Hypothalamus (tissue), 51 donors: ENCODE measurements around the gene CSF1R.

Experiments
- DNase-seq, 51 donors: peaks; one replicate each; lab custom pipeline; 2025; lab: John Stamatoyannopoulos, UW

The CSF1R gene

DNA sequence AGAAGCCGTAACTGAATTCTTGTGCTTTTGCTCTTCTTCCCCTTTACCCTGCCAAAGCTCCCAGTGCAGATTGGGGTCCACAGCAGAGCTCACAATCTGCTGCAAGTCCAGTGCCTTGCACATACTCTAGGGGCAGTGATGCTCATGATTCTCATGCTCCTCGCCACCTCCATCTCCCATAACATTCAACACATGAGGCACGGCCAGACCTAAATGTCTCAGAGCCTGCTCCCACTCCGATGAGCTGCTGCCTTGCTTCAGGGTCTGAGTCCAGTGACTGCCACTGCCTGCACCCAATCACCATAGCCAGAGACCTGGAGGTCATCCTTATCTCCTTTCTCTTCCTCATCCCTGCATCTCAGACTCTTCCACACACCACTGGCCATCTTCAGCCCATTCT is 10.5 kb downstream of the CSF1R start:
- DNase-seq = no peak

DNA sequence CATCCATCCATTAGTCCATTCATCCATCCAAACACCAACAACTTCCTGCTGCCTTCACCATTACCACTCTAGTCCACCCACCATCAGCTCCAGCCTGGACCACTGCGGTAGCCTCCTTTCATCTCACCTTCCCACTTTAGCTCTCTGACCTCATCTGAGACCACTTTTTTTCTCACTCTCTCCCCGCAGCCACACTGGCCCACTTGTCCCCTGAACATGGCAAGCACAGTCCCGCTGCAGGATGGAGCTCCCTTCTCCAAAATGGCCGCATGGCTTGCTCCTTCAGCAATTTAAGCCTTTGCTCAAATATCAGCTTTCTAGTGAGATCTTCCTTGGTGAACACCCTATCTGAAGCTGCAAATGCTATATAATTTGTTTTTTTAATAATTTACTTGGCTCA is 11.1 kb downstream of the CSF1R start:
- no peak for DNase-seq

DNA sequence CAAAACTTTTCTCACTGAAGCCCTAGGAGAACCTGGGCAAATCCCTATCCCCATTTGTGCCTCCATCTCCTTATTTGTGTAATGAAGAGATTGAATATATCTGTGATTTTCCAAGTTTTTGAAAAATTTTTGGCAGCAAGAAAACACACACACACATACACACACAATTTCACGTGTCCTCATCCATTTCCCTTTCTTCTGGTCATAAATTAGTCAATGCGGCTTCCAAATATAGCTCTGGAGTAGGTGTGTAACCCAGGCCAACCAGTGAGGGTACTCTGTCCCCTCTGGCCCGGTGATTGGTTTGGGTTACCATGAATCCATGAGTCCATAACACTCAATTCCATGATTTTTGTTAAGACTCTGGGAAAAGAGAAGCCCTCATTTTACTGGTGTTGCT is 12.7 kb downstream of the CSF1R start:
- no peak for DNase-seq

DNA sequence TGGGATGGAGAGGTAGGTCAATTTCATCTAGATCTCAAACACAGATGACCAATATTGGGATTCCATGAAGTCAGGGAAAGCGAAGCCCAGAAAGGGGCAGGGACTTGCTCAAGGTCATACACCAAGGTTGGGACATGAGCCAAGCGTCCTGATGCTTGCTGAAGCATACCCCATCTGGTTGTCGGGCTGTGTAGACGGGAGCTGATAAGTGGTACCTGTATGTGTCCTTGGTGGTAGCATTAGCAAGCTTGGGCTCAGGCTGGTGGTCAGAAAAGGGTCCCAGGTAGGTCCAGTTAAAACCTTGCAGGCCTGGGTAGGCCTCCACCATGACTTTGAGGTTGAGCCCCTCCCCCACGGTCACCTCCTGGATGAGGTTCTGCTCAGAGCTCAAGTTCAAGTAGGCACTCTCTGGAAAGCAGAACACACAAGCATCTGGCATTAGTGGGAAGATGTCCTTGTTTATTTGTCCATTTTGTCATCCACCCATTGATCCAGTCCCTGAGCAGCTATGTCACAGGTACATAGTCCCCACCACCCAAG is 13.2 kb downstream of the CSF1R start:
- DNase-seq = no peak

DNA sequence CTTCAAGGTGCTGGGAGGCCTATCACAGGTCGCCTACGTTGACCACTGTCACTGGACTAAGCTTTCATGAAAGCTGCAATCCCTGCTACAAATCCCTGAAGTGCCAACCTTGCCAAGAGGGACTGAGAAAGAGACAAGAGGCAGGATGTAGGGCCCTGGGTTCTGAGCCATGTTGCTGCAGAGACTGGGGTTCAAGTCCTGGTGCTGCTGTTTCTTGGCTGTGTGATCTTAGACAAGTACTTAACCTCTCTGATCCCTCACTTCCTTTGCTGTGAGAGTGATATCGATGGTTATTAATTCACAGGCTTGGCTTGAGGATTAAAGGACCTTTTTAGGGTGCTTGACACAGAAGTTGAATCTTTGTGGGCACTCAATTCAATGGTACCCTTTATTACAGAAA is 15.5 kb downstream of the CSF1R start:
- no peak for DNase-seq

DNA sequence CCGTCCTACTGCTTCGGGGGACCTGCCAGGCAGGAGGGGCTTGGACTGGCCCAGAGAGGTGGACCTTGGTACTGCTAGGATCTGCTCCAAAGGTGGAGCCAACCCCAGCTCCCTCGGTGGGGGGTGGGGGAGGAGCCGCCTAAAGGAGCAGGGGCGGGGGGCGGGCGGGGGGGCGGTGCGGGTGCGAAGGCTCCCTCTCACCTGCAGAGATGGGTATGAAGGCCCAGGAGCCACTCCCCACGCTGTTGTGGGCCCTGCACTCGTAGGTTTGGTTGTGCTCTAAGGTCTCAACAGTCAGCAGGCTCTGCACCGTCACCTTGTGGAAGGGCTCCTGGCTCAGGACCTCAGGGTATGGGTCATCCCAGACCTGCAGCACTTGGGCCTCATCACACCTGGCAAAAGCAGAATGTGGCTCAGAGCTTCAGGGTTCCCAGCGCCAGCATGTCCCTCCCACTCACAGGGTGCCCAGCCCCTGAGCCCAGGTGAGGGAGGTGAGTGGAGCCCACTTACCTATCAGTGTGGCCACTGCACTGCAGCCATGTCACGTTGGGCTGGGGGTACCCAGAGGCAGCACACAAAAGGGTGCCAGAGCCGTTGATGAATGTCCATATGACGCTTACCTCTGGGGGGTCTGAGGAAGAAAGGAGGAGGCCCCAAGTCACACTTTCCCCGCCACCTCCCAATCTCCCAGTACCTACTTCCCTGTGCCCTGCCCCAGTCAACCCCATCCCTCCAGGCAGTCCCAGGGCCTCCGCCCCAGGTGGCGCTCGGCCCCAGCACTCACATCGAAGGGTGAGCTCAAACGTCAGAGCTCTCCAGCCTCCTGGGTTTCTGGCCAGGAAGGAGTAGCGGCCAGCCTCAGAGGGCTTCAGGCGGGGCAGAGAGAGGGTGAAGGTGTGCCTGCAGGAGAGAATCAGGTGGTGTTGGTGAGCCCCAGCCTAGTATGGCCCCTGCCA is 16.4 kb downstream of the CSF1R start:
- DNase-seq = no peak

DNA sequence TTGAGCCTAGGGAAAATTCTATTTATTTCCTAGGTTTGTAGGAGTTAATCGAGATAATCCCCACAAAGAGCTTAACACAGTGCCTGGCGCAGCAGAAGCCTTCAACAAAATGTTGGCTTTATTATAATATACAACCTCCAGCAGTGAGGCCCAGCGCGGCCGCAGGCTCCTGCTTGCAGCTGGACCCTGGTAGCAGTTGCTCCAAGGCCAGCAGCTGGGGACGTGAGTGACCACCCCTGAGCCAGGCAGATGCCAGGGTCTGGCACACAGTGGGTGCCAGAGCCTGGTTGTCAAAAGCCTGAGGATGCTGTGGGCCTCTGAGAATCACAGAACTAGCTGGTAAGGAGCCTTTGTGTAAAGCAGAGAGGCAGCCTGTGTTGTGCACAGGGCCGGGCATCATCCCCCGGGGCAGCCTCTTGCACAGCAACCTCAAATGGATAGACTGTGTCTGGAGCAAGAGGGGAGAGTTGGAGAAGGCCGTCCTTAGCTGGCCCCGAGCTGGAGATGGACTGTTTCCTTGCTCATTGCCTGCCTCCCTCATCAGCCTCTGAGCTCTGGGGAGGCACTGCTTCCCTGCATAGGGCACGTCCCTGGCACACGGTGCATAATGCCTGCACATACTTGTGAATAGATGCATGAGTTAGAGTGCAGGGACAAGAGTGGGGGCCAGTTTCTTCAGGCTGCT is 17.3 kb downstream of the CSF1R start:
- no peak for DNase-seq

DNA sequence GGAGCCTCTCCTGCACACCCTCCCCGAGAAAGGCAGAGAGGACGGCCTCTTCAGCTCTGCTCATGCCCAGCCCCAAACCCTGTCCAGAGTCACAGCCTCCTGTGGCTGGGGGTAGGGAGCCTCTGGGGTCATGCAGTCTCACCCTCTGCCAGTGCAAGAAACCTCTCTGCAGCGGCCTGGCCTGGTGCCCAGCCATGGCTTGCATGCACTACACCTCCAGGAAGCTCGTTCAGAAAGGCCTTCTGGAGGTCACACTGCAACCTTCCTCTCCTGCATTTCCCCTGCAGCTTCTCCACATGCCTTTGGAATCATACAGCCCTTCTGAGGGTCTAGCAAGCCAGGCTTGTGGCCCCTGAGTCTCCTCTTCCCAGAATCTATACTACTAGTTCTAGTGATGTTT is 17.9 kb downstream of the CSF1R start:
- no peak for DNase-seq

DNA sequence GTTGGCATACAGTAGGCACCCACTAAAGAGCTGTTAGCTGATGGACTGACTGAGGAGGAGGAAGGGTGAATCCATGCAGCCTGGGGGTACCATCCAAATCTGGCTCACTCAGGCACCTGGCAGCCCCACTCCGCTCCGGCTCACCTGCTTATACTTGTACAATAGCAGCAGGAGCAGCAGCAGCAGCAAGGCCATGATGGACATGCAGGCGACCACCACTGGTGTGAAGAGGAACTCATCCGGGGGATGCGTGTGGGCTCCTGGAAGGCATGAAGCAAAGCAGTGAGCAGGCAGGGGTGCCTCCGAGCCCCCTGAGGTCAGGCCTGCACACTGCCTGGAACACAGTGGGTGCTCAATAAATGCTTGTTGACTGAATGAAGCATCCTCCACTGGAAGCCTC is 18.3 kb downstream of the CSF1R start:
- DNase-seq = no peak

DNA sequence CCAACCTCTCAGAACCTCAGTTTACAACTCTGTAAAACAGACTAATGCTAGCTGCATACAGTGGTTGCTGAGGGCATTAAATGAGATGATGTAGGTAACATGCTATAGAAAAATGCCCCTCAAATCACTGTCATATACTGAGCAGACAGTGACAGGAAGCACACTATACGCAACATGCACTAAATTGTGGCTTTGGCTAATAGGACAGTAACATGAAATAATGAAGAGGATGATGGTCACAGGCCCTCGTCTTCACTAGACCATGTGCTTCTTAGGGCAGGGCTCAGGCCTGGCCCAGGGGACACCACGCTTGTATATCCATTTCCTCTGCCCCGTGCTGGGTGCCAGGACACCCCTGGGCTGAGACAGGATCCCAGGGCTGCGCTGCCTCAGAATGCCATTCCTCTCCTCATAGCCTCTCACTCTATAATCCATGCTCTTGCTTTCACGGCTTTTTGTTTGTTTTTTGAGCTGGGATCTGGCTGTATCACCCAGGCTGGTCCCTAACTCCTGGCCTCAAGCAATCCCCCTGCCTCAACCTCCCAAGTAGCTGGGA is 18.9 kb downstream of the CSF1R start:
- DNase-seq = no peak

DNA sequence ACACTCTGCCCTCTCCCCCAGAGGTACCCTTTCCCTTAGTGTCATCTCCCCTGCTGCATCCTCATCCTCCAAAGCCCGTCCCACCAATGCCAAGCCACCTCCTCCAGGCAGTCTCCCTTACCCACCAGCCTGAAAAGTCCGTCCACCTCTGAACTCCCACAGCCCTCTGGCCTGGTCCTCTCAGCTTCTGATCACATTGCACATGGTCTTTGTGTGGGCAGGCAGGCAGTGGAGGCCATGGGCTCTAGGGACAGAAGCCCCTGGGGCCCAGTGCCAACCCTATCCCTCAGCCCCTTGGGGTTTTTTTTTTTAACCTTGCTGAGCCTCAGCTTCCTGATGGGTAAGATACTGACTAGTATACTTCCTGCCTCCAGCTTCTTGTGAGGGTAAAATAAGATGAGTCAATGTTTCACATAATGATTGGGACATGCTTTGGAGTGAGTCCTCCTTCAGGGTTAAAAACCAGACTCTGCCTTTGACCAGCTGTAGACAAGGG is 19.4 kb downstream of the CSF1R start:
- no peak for DNase-seq

DNA sequence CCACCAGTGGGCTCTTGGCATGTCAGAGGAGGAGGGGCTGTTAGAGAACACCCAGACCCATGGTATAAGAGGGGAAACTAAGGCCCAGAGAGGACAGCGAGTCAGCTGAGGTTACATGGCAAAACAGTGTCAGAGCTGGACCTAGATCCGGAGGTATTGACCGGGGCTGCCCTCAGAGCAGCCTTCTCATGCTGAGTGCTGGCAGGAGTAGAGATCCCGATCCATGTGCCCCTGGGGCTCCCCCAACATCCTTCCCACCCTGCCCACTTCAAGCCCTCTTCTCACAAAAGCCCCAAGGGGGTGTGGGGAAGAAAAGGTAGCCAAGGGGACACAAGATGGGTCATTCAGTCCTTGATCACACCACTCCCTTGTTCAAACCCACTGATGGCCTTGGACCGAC is 19.9 kb downstream of the CSF1R start:
- no peak for DNase-seq

DNA sequence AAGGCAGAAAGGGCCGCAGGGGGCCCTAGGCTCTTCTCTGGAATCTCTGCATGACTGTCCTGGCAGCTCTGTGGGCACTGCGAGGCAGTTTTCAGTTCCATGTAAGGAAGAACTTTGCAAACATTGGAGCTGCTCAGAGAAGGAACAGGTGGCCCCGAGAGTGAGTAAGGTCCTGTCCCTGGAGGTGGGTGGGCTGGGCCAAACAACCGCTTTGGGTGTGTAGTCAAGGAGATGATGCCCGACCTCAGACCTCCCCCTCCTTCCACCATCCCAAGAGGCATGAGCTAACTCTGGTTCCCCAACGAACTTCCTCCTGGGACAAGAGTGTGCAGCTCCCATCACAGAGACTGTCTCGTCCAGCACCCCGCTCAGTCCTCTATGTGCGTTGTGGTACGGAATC is 20.5 kb downstream of the CSF1R start:
- peak in 1 of 51 donors; percentile 18 for DNase-seq

DNA sequence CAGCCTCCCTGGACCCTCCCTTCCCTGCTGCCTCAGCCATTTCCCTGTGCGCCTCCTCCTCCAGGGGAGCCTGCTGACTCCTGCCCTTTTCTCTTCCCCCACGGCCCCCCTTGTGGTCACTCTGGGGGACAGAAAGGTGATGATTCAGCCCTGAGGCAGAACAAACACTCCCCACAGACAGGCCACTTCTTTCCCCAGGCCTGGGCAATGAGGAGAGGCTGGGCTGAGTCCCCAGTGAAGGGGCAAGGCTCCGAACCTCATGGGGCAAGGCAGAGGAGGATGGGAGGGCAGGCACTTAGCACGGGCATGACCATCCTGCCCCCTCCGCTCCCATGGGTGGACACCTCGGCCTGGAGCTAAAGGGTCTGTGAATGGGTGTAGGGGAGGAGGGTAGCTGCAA is 21.0 kb downstream of the CSF1R start:
- DNase-seq = peak in 7 of 51 donors; percentile 5 to 30 (median 21)

DNA sequence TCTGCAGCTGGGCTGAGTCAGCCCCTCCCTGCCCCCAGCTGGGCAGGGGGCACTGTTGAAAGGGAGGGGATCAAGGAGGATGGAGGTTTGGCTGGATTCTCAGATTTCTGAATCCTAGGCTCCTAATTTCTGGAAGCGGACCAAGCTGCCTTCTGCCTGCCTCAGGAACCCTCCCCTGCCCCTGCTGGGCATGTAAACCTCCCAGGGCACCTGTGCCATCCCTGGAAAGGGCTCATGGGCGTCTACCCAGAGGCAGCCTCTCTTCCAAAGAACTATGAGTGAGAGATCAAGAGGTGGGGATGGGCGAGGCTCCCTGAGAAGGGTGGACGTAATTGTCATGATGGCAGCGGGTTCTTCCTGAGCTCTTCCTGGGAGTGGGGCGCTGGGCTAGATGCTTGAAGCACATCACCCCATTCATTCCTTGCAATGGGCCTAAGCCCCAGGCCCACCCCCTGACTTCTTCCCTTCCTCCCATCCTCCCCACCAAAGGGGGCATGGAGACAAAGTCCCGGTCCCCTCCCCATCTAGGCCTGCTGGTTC is 21.6 kb downstream of the CSF1R start:
- no peak for DNase-seq

DNA sequence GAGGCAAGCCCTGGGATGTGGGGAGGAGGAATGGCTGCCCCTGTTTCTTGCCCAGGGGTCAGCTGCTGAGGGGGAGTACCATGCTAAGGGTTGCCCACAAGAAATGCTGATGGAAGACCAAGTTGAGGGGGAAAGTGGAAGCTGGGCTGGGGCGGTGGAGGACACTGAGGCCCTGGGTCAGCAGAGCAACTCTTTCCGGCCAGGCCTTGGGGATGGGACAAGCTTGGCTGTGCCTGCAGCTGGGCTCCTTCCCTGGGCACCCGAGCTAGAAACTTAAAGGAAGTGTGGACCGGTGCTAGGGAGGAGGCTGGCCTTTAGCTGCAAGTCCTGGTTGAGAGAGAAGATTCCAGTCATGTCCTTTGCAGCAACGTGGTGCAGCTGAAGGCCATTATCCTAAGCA is 22.7 kb downstream of the CSF1R start:
- DNase-seq = no peak

DNA sequence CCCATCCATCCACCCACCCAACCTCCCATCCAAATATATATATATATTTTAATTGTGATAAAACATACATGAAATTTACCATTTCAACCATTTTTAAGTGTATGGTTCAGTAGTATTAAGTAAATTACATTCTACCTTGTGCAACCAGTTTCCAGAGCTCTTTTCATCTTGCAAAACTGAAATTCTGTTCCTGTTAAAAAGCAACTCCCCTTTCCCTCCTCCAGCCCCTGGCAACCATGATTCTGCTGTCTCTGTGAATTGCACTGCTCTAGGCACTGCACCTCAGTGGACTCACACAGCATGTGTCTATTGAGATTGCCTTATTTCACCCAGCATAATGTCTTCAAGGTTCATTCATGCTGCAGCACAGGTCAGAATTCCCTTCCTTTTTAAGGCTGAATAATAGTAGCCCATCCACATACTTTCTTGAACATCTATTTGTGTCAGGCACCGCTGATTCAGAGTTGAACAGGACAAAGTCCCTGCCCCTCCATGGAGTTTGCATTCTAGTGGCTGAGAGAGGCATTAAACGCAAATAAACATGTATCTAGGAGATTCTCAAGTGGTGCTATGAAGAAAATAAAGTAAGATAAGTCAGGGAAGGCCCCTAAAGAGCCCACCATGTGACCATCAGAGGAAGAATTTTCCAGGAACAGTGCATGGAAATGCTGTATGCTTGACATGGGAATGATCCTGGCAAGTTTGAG is 24.0 kb downstream of the CSF1R start:
- no peak for DNase-seq

DNA sequence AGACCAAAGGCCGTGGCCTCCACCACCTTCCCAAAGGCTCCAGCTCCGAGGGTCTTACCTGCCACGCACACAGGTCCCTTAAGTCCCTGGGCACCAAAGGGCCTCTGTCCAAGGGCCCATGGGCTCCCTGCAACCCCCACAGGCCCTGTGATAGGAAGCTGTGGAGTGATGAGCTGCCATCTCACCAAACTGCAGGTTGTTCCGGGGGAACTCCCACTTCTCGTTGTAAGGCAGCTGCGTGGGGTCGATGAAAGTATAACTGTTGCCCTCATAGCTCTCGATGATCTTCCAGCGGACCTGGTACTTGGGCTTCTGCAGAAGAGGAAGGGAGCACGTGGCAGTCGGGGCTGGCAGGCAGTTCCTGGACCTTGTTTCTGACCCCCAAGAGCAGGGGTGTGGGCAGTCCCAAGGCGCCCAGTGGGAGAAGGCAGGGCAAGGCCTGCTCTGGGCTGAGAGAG is 24.8 kb downstream of the CSF1R start:
- DNase-seq = no peak

DNA sequence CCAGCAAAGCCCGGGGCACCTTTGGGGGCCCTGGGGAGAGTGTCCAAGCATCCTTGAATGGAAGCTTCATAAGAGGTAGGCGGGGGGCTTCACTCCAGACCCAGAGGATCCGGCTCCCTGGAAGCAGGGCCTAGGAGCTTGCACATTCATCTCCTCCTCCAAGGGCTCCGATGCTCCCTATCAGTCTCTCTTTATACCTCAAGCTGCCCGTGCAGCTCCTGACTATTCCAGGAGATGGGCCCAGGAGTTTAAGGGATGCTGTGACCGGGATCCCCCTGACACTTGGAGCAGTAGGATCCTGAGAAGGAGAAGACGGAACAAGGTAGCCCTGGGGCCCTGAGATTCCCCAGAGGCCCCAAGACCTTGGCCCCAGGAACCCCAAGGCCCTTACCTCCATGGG is 25.9 kb downstream of the CSF1R start:
- DNase-seq = no peak

DNA sequence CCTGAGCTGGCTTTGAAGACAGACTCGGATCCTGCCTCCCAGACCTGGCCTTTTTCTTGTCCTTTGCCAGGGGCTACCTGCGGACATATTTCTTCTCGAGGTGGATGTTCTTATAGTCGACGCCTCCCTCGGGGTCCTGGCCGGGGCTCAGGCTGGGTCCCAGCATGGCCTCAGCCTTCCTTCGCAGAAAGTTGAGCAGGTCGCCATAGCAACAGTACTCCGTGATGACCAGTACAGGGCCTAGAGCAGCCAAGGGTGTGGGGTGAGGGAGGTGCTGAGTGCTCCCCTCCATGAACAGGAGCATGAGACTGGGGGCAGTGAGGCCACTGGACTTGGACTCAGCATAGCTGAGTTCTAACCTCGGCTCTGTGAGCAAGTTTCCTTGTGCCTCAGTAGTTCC is 26.7 kb downstream of the CSF1R start:
- DNase-seq = no peak
